Right atrium auricular region (tissue), 2 donors: ENCODE data around the gene IRX1. TPM values are rescaled to one million over a fixed set of nuclear protein-coding genes. Genes with fewer than 3 reads are reported as not detected.

Experiments
- DNase-seq: peaks from one replicate; pipeline ENCODE4 v3.0.0-alpha.2; 2019; ENCODE audit warnings: low spot score
- H3K27ac ChIP-seq, 2 donors: fragments of 200-600 bp; sonication (generic); 1 replicate in 1 of 2; 2 replicates in 1 of 2; pipeline ENCODE4 v1.5.1; 2016 to 2019
- H3K27me3 ChIP-seq, 2 donors: fragments of 200-600 bp; sonication (generic); one replicate each; pipeline versions ENCODE4 v1.5.1 to v1.6.0; 2017 to 2019
- H3K36me3 ChIP-seq: fragments of 200-600 bp; sonication (generic); one replicate; pipeline ENCODE4 v1.5.1; 2016
- H3K4me1 ChIP-seq, 2 donors: fragments of 200-600 bp; sonication (generic); one replicate each; pipeline versions ENCODE4 v1.5.1 to v1.6.0; 2017 to 2019
- H3K4me3 ChIP-seq, 2 donors: fragments of 200-600 bp; sonication (generic); 1 replicate in 1 of 2; 2 replicates in 1 of 2; pipeline ENCODE4 v1.5.1; 2017 to 2019; ENCODE audit warnings: mild to moderate bottlenecking in 1 of 2, moderate library complexity in 1 of 2
- H3K9me3 ChIP-seq, 2 donors: fragments of 200-600 bp; sonication (generic); one replicate each; pipeline ENCODE4 v1.5.1; 2019
- CTCF ChIP-seq, 2 donors: fragments of 200-600 bp; sonication (generic); IDR thresholded peaks; one replicate each; pipeline ENCODE4 v1.5.1; 2019; ENCODE audit warnings: antibody characterized with exemption in 2 of 2
- total RNA-seq, 2 donors: library from RNA; depleted of rRNA; stranded (reverse); fragments of >200 nt; gene quantifications; one replicate each; pipeline ENCODE4 v1.1.0, GENCODE V29; 2016

The IRX1 gene
- total RNA-seq, 2 donors from 2014 or later = 0.39 TPM; not detected in 1

DNA sequence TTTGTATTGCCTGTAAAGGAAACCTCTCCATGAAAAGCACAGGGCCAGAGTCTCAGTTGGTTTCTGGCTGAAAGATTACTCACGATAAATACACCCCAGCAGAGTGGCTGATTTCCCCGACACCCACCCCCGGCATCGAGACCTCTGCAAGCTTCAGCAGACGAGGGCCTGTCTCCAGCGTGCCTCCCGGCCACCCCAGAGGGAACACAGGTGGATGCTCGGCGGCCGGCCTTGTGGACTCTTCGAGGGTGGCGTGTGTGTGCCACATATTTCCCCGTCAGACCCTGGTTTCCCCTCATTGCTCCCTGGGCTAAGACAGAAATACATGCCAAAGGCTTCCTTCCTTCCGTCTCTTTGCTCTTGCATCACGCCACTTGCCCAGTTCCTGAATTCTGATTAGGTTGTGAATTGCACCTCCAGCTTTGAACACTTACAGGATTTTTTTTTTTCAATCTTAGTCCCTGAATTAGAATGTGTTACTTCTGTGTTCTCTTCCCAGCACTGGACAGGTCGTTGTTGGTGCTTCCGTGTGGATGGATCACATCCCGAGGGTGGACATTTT lies 13.6 kb downstream of the IRX1 start:
- Histone ChIP-seq H3K9me3 (no peaks in the 10 kb centered on the region), H3K27me3 (peaks cover 0 to 9% of the 10 kb centered on the region in 2 donors), H3K4me1 (no peaks in the 10 kb centered on the region), H3K27ac (no peak overlapping the region), H3K4me3 (no peak overlapping the region), H3K36me3 (no peaks in the 10 kb centered on the region)
- no peak for DNase-seq
- TF ChIP-seq CTCF (IDR thresholded peaks at IDR 0.05) = no peak

- Histone ChIP-seq H3K9me3 (no peaks in the 10 kb centered on the region), H3K4me3 (no peak overlapping the region), H3K4me1 (no peaks in the 10 kb centered on the region), H3K27me3 (no peaks in the 10 kb centered on the region), H3K36me3 (no peaks in the 10 kb centered on the region), H3K27ac (no peak overlapping the region)
- TF ChIP-seq CTCF (IDR thresholded peaks at IDR 0.05) = no peak
- DNase-seq = no peak
Observed at GRCh38 chr5:3612591-3613042, 17.0 kb downstream of the IRX1 start.

DNA sequence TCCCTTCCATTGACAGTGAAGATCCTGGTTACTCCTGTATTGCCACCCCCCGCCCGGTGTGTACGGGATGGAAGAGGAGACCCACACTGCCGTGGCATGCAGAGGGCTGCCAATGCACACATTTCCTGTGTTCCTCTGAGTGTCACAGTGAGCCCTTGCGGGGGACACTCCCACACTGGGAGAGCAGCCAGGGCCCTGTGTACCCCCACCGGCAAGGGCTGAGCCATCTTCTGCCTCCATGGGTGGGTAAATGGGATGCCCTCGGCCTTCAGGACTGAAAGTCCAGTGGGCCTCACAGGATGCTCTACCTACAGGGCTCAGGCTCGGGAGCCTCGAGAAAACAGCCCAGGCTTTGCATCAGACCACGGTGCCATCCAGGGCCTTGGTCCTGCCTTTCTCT lies 18.1 kb downstream of the IRX1 start:
- no peak for TF ChIP-seq CTCF (IDR thresholded peaks at IDR 0.05)
- H3K36me3 ChIP-seq = no peaks in the 10 kb centered on the region
- H3K27me3 ChIP-seq = no peaks in the 10 kb centered on the region

DNA sequence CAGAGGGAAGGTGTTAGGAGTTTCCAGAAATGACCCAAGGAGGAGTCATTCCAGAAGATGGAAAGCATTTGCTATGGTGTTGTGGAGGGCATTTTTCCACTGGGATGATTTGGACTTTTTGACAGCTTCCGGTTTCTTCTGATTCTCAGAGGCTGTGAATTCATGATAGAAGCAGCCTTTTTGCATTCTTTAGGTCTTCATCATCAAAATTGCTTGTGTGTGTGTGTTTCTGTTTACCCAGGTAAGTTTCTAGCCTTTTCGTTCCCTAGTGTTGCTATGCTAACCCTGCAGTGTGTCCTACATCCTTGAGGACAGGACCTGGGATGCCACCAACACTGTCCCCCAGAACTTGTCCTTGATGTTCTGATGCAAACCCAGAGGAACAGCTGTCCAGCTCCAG lies 19.6 kb downstream of the IRX1 start:
- no peak overlapping the region for H3K4me3 ChIP-seq
- no peaks in the 10 kb centered on the region for H3K36me3 ChIP-seq
- TF ChIP-seq CTCF (IDR thresholded peaks at IDR 0.05) = no peak
- no peaks in the 10 kb centered on the region for H3K4me1 ChIP-seq
- H3K9me3 ChIP-seq = no peaks in the 10 kb centered on the region
- no peak overlapping the region for H3K27ac ChIP-seq
- no peaks in the 10 kb centered on the region for H3K27me3 ChIP-seq
- DNase-seq = no peak

More for the DNA sequence above, 18.1 kb downstream of the IRX1 start:
- H3K9me3 ChIP-seq = no peaks in the 10 kb centered on the region
- no peak for DNase-seq
- no peak overlapping the region for H3K27ac ChIP-seq
- H3K4me1 ChIP-seq = no peaks in the 10 kb centered on the region
- H3K4me3 ChIP-seq = no peak overlapping the region

GRCh38 chr5:3615829-3616228 lies 20.2 kb downstream of the IRX1 start:
- Histone ChIP-seq H3K36me3 (no peaks in the 10 kb centered on the region), H3K27me3 (no peaks in the 10 kb centered on the region), H3K4me1 (no peaks in the 10 kb centered on the region), H3K27ac (no peak overlapping the region), H3K9me3 (no peaks in the 10 kb centered on the region), H3K4me3 (no peak overlapping the region)
- TF ChIP-seq CTCF (IDR thresholded peaks at IDR 0.05) = no peak
- no peak for DNase-seq

- Histone ChIP-seq H3K4me3 (no peak overlapping the region), H3K36me3 (no peaks in the 10 kb centered on the region), H3K27ac (no peak overlapping the region), H3K4me1 (no peaks in the 10 kb centered on the region), H3K27me3 (no peaks in the 10 kb centered on the region), H3K9me3 (no peaks in the 10 kb centered on the region)
- no peak for TF ChIP-seq CTCF (IDR thresholded peaks at IDR 0.05)
- no peak for DNase-seq
Observed at GRCh38 chr5:3619579-3619978, 23.9 kb downstream of the IRX1 start.
